Testis (tissue), 3 donors: Measurements from ENCODE around the gene COLQ. TPM values are rescaled to one million over a fixed set of nuclear protein-coding genes. Genes with fewer than 3 reads are reported as not detected.

Experiments used
- DNase-seq: peaks from one replicate; pipeline ENCODE4 v3.0.0-alpha.2; 2019
- H3K27ac ChIP-seq, 2 donors: fragments of 200-600 bp; sonication (generic); one replicate each; pipeline ENCODE4 v1.5.1; 2019
- H3K27me3 ChIP-seq: fragments of 200-600 bp; sonication (generic); one replicate; pipeline ENCODE4 v1.5.1; 2019
- H3K36me3 ChIP-seq: fragments of 200-600 bp; sonication (generic); one replicate; pipeline ENCODE4 v1.5.1; 2017; ENCODE audit warnings: low read depth; ENCODE audit errors: missing control alignments
- H3K4me1 ChIP-seq: fragments of 200-600 bp; sonication (generic); one replicate; pipeline ENCODE4 v1.5.1; 2019
- H3K4me3 ChIP-seq, 2 donors: fragments of 200-600 bp; sonication (generic); one replicate each; pipeline ENCODE4 v1.5.1; 2017 to 2019
- H3K9me3 ChIP-seq: fragments of 200-600 bp; sonication (generic); one replicate; pipeline ENCODE4 v1.5.1; 2017
- CTCF ChIP-seq, 3 experiments: fragments of 450-650 bp in 2 of 3; fragments of 200-600 bp in 1 of 3; sonication (generic) in 1 of 3; IDR thresholded peaks; one replicate each; pipeline ENCODE4 v1.5.1; 2016 to 2019; ENCODE audit warnings: antibody characterized with exemption in 3 of 3, mild to moderate bottlenecking in 2 of 3, moderate library complexity in 1 of 3
- POLR2A ChIP-seq: fragments of 450-650 bp; IDR thresholded peaks from one replicate; pipeline ENCODE4 v1.6.1; 2017; ENCODE audit warnings: antibody characterized with exemption, mild to moderate bottlenecking, moderate library complexity
- WGBS, 2 donors: methylation state at CpG; one replicate each; pipeline ENCODE4 v1.1.5; 2018; 5-methylcytosine and 5-hydroxymethylcytosine counted together
- intact Hi-C: fragments of 100-400 bp; cut with DNase I; formaldehyde crosslinking; loops from one replicate; pipeline ENCODE4 v1.15.1; 2023; ENCODE audit warnings: low total_unique reads
- polyA plus RNA-seq: library from polyadenylated mRNA; stranded (reverse); fragments of 350-450 nt; fragmentation: Illumina TruSeq; extraction: RNeasy Lipid Tissue Mini Kit (QIAGEN cat#74804); gene quantifications from one replicate; pipeline ENCODE4 v1.2.3, GENCODE V29; 2014; ENCODE audit warnings: low read depth, low replicate concordance; ENCODE audit not compliant: insufficient read depth
- total RNA-seq, 2 donors: library from RNA; depleted of rRNA; stranded (reverse); fragments of >200 nt; gene quantifications; one replicate each; pipeline ENCODE4 v1.2.3, GENCODE V29; 2016

The COLQ gene
- total and polyA plus RNA-seq, 3 donors from 2014 or later: 5.4 to 7.6 (median 6.7) TPM

GRCh38 chr3:15511156-15511555 is 10.3 kb downstream of the COLQ start:
- 90 to 95% methylated on average over 3 of the region's 3 CpGs for WGBS, 2 donors
- DNase-seq: no peak
- Histone ChIP-seq H3K9me3 (no peaks in the 10 kb centered on the region), H3K4me1 (no peaks in the 10 kb centered on the region), H3K36me3 (no peaks in the 10 kb centered on the region), H3K4me3 (no peak overlapping the region), H3K27ac (no peak overlapping the region), H3K27me3 (no peaks in the 10 kb centered on the region)
- intact Hi-C loops: no loop called here
- TF ChIP-seq POLR2A: no peak
- no peak for TF ChIP-seq CTCF (IDR thresholded peaks at IDR 0.05)

- Histone ChIP-seq H3K36me3 (no peaks in the 10 kb centered on the region), H3K27ac (no peak overlapping the region), H3K4me1 (no peaks in the 10 kb centered on the region), H3K4me3 (no peak overlapping the region), H3K27me3 (no peaks in the 10 kb centered on the region), H3K9me3 (no peaks in the 10 kb centered on the region)
- no peak for DNase-seq
- 88 to 96% methylated on average over 3 of the region's 3 CpGs for WGBS, 2 donors
- no peak for TF ChIP-seq CTCF (IDR thresholded peaks at IDR 0.05)
- TF ChIP-seq POLR2A: no peak
- intact Hi-C loops: no loop called here
Observed at GRCh38 chr3:15510493-15510892, 11.0 kb downstream of the COLQ start.

GRCh38 chr3:15506571-15506970 is 14.9 kb downstream of the COLQ start:
- TF ChIP-seq POLR2A: no peak
- TF ChIP-seq CTCF (IDR thresholded peaks at IDR 0.05): no peak
- H3K9me3 ChIP-seq: no peaks in the 10 kb centered on the region
- H3K27me3 ChIP-seq: no peaks in the 10 kb centered on the region
- H3K4me3 ChIP-seq: no peak overlapping the region
- no peak for DNase-seq
- 96 to 98% methylated on average over 3 of the region's 3 CpGs for WGBS, 2 donors
- no peaks in the 10 kb centered on the region for H3K36me3 ChIP-seq
- intact Hi-C loops: no loop called here
- H3K27ac ChIP-seq: no peak overlapping the region
- H3K4me1 ChIP-seq: no peaks in the 10 kb centered on the region

- H3K4me3 ChIP-seq: no peak overlapping the region
- no peaks in the 10 kb centered on the region for H3K9me3 ChIP-seq
- no peaks in the 10 kb centered on the region for H3K36me3 ChIP-seq
- no peaks in the 10 kb centered on the region for H3K4me1 ChIP-seq
- intact Hi-C loops: no loop called here
- WGBS, 2 donors: 65 to 77% methylated on average over 7 of the region's 7 CpGs
- no peak for DNase-seq
- TF ChIP-seq CTCF (IDR thresholded peaks at IDR 0.05) (no peak), POLR2A (no peak)
- H3K27me3 ChIP-seq: no peaks in the 10 kb centered on the region
- no peak overlapping the region for H3K27ac ChIP-seq
Observed at GRCh38 chr3:15505479-15506165, 15.9 kb downstream of the COLQ start.

- Histone ChIP-seq H3K4me1 (peaks cover 12% of the 10 kb centered on the region), H3K4me3 (no peak overlapping the region), H3K9me3 (no peaks in the 10 kb centered on the region), H3K27me3 (no peaks in the 10 kb centered on the region), H3K27ac (no peak overlapping the region), H3K36me3 (no peaks in the 10 kb centered on the region)
- DNase-seq: no peak
- TF ChIP-seq CTCF (IDR thresholded peaks at IDR 0.05) (no peak), POLR2A (no peak)
- intact Hi-C loops: no loop called here
- 96 to 98% methylated on average over 8 of the region's 8 CpGs for WGBS, 2 donors
Observed at GRCh38 chr3:15502616-15503015, 18.9 kb downstream of the COLQ start.
